ENCODE results near the gene YY1.

DNA sequence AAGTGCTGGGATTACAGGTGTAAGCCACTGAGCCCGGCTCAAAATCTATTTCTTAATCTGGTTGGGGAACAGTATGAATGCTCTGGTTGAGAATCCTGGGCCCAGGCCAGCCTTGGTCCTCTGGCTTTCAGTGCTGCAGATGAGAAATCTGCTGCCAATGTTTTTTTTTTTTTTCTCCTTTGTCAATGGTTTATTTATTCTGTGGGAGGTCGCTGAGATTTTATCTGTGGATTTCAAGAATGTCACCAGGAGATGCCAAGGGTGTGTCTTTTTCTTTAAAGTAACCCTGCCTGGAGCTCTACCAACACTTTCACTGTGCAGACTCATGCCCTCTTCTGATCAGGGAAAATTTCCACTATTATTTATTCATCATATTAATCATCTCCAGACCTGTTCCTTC, 63.7 kb downstream of the YY1 start:
- TF ChIP-seq, protein P1, sequence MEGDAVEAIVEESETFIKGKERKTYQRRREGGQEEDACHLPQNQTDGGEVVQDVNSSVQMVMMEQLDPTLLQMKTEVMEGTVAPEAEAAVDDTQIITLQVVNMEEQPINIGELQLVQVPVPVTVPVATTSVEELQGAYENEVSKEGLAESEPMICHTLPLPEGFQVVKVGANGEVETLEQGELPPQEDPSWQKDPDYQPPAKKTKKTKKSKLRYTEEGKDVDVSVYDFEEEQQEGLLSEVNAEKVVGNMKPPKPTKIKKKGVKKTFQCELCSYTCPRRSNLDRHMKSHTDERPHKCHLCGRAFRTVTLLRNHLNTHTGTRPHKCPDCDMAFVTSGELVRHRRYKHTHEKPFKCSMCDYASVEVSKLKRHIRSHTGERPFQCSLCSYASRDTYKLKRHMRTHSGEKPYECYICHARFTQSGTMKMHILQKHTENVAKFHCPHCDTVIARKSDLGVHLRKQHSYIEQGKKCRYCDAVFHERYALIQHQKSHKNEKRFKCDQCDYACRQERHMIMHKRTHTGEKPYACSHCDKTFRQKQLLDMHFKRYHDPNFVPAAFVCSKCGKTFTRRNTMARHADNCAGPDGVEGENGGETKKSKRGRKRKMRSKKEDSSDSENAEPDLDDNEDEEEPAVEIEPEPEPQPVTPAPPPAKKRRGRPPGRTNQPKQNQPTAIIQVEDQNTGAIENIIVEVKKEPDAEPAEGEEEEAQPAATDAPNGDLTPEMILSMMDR (conservative IDR thresholded peaks at IDR 0.05) = no peak
- TF ChIP-seq ZFX (IDR thresholded peaks at IDR 0.05) = no peak

Data from C4-2B (cell line).